Esophagus (tissue), 2 donors: ENCODE measurements around the gene RANGAP1. TPM values are rescaled to one million over a fixed set of nuclear protein-coding genes. Genes with fewer than 3 reads are reported as not detected.
A peak's percentile ranks its signal among the peaks of the same experiment; 100 is the strongest.

Source experiments
- H3K27ac ChIP-seq, 2 donors: one replicate each; pipeline ENCODE4 v1.5.1; 2013; ENCODE audit warnings: low read depth in 2 of 2, mild to moderate bottlenecking in 2 of 2, inconsistent platforms in 1 of 2, low read length in 1 of 2, moderate library complexity in 1 of 2
- H3K27me3 ChIP-seq, 2 donors: one replicate each; pipeline ENCODE4 v1.6.1; 2013; ENCODE audit warnings: low read length in 2 of 2, control low read depth in 1 of 2, mild to moderate bottlenecking in 1 of 2; ENCODE audit not compliant: insufficient read depth in 2 of 2, control insufficient read depth in 1 of 2
- H3K36me3 ChIP-seq, 2 donors: one replicate each; pipeline ENCODE4 v1.6.1; 2013; ENCODE audit warnings: low read length in 1 of 2; ENCODE audit not compliant: control insufficient read depth in 2 of 2, insufficient read depth in 2 of 2
- H3K4me1 ChIP-seq, 2 donors: one replicate each; pipeline ENCODE4 v1.6.1; 2013; ENCODE audit warnings: low read length in 1 of 2; ENCODE audit not compliant: control insufficient read depth in 2 of 2, insufficient read depth in 2 of 2
- H3K4me3 ChIP-seq, 2 donors: one replicate each; pipeline ENCODE4 v1.5.1; 2013; ENCODE audit warnings: low read length in 2 of 2, mild to moderate bottlenecking in 2 of 2, low read depth in 1 of 2, moderate library complexity in 1 of 2
- H3K9me3 ChIP-seq, 2 donors: one replicate each; pipeline ENCODE4 v1.6.1; 2013; ENCODE audit warnings: mild to moderate bottlenecking in 2 of 2, low read depth in 1 of 2, low read length in 1 of 2, moderate library complexity in 1 of 2; ENCODE audit not compliant: control insufficient read depth in 2 of 2, insufficient read depth in 1 of 2
- WGBS, 2 donors: extraction: QIAGEN DNeasy Blood & Tissue Kit; methylation state at CpG; one replicate each; pipeline ENCODE4 v1.1.7; 2013; 5-methylcytosine and 5-hydroxymethylcytosine counted together
- polyA plus RNA-seq, 2 donors: library from polyadenylated mRNA; stranded (reverse); fragments of 200-250 nt; gene quantifications; one replicate each; pipeline ENCODE4 v1.2.3, GENCODE V29; 2013
- donor health status: healthy with polysubstance abuse.
- donor health status: Bipolar disorder and iron deficiency.

Gene RANGAP1
- polyA plus RNA-seq, 2 donors: 53.0 to 61.7 TPM

DNA sequence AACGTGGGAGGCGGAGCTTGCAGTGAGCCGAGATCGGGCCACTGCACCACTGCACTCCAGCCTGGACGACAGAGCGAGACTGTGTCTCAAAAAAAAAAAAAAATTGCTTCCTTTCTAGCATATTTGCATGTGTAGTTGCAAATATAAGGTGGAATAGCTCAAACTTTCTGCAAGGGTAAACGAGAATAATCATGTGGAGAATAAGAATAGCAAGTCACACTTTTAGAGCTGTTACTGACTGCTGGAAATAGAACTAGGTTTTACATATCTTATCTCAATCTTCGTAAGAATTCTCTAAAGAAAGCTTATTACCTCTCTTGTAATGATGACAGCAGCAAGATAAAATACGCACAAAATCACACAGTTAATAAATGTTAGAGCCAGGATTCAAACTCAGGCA, 79.3 kb downstream of the RANGAP1 start:
- Histone ChIP-seq H3K27me3 (no peaks in the 10 kb centered on the region), H3K4me3 (no peak overlapping the region), H3K9me3 (no peaks in the 10 kb centered on the region), H3K4me1 (peaks cover 0 to 3% of the 10 kb centered on the region in 2 donors), H3K27ac (no peak overlapping the region), H3K36me3 (peaks cover 4% of the 10 kb centered on the region in 2 donors)
- 91 to 92% methylated on average over 9 of the region's 9 CpGs for WGBS, 2 donors

DNA sequence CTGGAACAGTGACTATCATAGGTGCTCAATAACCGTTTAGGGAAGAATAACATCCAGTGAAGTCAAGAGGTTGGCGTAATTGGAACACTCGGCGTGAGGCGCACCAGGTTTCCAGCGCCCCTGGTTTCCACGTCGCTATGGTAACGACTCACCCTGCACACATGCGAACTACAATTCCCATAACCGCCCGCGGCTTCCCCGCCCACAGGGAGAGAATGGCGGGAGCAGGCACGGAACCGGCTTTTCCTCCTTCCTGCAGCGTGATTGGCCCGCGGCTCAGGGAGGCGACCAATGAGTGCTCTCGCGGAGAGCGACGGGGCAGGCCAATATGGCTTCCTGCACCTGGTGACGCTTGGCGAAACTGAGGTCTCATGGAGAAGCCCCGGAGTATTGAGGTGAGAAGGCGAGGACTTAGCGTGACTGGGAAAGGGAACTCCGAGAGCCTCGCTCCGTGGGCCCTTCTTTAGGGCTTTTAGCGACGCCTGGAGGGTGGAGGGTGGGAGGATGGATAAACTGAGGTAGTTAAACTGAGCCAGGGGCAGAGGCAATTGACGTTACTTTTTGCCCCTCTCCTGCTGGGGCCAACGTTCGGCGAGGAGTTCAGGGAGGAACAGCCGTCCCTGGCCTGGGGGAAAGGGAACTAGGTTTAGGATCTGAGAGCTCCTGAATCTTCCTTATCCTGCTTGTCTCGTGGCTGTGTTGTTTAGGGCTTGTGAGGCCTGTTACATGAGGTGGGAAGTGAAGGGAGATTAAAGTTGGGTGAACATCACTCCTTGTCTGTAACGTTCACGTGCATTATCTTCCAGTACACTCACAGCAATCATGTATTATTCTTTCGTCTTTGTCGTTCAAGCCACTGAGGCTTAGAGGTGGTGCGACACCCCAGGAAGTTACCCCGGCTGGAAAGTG, 80.7 kb downstream of the RANGAP1 start, which contains the start of gene L3MBTL2:
Gene L3MBTL2, plus strand, starts transcription at position 321 of the 909 bp plus-strand sequence. Its CDS starts 51 bp downstream, at position 372.
- Histone ChIP-seq H3K36me3 (peaks cover 0 to 4% of the 10 kb centered on the region in 2 donors), H3K9me3 (no peaks in the 10 kb centered on the region), H3K27ac (peak within 1 kb of the TSS; percentile 75 to 90), H3K4me1 (peaks cover 0 to 3% of the 10 kb centered on the region in 2 donors), H3K27me3 (no peaks in the 10 kb centered on the region), H3K4me3 (peak within 1 kb of the TSS; percentile 87 to 94)
- 1 to 2% methylated on average over 47 of the region's 47 CpGs for WGBS, 2 donors

DNA sequence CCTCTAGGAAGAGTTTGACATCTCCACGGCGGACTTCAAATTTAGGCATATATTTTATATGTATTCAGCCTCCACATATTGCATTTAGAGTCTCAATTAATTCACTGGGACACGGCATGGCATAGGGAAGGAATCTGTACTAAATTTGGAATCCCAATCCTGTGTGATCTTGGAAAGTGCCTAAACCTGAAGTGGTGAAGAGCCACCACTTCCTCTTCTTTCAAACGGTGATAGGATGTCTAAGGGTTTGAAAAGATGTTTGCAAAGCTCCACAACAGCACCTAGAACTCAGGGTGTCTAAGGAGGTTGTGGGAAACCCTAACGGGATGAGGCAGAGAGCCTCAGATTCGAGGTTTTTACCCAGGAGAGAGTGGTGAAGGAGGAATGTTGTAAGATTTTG, 81.9 kb downstream of the RANGAP1 start:
- Histone ChIP-seq H3K4me1 (peaks cover 0 to 3% of the 10 kb centered on the region in 2 donors), H3K27me3 (no peaks in the 10 kb centered on the region), H3K27ac (no peak overlapping the region), H3K9me3 (no peaks in the 10 kb centered on the region), H3K4me3 (no peak overlapping the region), H3K36me3 (no peaks in the 10 kb centered on the region)
- 61 to 65% methylated on average over 6 of the region's 6 CpGs for WGBS, 2 donors

DNA sequence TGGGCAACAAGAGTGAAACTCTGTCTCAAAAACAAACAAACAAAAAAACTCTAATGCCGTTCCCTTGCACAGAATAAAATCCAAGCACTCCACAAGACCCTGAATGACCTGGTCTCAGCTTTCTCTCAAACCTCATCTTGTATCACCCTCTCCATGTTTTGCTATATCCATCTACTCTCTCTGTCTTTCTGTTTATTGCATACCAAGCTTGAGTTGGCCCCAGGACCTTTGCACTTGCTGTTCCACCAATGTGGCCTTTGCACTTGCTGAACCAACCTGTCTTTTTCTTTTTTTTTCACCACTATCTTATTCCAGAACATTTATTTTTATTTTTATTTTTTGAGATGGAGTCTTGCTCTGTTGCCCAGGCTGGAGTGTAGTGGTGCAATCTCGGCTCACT, 82.9 kb downstream of the RANGAP1 start:
- Histone ChIP-seq H3K36me3 (no peaks in the 10 kb centered on the region), H3K4me3 (no peak overlapping the region), H3K9me3 (no peaks in the 10 kb centered on the region), H3K27ac (no peak overlapping the region), H3K4me1 (peaks cover 0 to 3% of the 10 kb centered on the region in 2 donors), H3K27me3 (no peaks in the 10 kb centered on the region)
- WGBS, 2 donors: 91 to 92% methylated on average over 2 of the region's 2 CpGs

DNA sequence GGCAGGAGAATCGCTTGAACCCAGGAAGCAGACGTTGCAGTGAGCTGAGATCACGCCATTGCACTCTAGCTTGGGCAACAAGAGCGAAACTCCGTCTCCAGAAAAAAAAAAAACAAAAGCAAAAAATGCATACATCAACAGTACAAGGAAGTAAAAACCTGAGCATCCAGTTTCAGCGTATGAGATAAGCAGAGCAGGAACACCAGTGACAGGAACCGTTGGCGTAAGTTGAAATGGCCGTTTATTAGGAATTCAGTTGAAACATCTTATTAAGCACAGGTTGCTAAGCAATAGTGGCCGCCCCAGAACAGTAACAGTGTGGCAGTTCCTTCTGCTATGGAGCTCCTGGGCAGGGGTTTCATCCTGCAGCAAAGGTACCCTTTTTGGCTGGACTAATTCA, 84.8 kb downstream of the RANGAP1 start:
- no peak overlapping the region for H3K27ac ChIP-seq
- H3K9me3 ChIP-seq: no peaks in the 10 kb centered on the region
- H3K4me1 ChIP-seq: peaks cover 0 to 7% of the 10 kb centered on the region in 2 donors
- no peaks in the 10 kb centered on the region for H3K27me3 ChIP-seq
- no peak overlapping the region for H3K4me3 ChIP-seq
- 46 to 57% methylated on average over 10 of the region's 10 CpGs for WGBS, 2 donors
- no peaks in the 10 kb centered on the region for H3K36me3 ChIP-seq

DNA sequence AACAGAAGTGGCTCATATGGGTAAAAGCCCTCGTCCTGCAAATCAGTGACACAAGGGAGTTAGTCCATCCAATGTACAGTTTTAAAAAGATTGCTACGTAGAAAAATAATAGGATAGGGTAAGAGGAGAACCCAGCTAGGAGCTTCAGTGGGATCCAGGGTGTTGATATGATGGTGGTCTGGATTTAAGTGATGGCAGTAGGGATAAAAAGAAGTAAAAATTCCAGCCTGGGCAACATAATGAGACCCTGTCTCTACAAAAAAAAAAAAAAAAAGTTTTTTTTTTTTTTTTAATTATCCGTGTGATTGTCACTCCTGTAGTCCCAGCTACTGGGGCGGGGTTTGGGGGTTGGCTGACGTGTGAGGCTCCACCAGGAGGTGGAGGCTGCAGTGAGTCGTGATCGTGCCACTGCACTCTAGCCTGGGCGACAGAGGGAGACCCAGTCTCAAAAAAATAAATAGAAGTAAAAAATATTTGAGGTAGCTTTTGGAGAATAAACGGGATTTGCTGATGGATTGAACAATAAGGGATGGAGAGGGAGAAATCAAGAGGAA, 87.9 kb downstream of the RANGAP1 start:
- H3K27ac ChIP-seq: peak overlapping the region in 1 of 2 donors; percentile 23
- no peaks in the 10 kb centered on the region for H3K9me3 ChIP-seq
- WGBS, 2 donors: 2 to 4% methylated on average over 9 of the region's 9 CpGs
- H3K4me1 ChIP-seq: peaks cover 0 to 5% of the 10 kb centered on the region in 2 donors
- H3K4me3 ChIP-seq: peak overlapping the region; percentile 54 to 84
- H3K27me3 ChIP-seq: no peaks in the 10 kb centered on the region
- H3K36me3 ChIP-seq: no peaks in the 10 kb centered on the region

DNA sequence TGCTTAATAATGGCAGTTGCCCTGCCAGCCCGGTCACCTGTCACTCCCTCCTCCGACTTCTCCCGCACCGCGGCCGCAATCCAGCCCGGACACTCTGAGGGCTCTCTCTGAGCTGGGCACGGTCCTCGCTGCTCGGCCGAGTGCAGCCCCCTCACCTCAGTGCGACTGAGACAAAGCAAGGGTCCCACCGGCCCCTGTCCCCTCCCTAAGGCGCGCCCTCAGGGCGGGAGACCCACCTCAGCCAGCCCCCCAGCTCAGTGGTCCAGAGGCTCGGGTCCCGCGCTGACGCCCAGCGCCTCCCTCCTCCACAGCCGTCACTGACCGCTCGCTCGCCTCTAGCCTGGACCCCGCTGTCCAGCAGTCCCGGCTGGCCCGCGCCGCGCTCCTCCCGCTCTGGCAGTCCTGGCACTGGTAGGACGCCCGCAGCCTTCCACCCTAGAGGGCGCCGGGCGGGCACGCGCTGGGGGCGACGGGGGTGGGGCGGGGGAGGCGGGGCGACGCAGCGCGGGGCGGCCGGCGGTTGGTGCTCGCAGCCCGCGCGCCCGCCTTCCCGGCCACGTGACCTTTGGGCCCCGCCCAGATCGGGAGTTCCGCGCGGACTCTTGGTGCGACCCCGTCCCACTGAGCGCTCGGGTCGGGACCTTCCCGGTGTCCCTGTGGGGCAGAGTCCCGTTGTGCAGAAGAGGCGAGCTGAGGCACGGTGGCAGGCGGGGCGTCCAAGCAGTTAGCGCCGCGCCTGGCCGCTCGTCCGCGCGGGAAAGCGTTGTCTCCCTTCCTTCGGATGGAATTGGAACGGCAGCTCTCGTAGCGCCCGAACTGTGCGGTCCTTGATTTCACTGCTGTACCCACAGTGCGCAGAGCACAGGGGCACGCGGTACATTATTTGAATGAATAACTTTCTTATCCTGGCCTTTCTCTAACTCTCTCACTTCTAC, 88.7 kb downstream of the RANGAP1 start:
- peak overlapping the region; percentile 54 to 84 for H3K4me3 ChIP-seq
- H3K36me3 ChIP-seq: no peaks in the 10 kb centered on the region
- H3K27me3 ChIP-seq: no peaks in the 10 kb centered on the region
- H3K9me3 ChIP-seq: no peaks in the 10 kb centered on the region
- WGBS, 2 donors: 1% methylated on average over 81 to 91 of the region's 91 CpGs
- H3K4me1 ChIP-seq: peaks cover 0 to 5% of the 10 kb centered on the region in 2 donors
- H3K27ac ChIP-seq: peak overlapping the region; percentile 52 to 66
